ENCODE results near the gene KLHL7.

DNA sequence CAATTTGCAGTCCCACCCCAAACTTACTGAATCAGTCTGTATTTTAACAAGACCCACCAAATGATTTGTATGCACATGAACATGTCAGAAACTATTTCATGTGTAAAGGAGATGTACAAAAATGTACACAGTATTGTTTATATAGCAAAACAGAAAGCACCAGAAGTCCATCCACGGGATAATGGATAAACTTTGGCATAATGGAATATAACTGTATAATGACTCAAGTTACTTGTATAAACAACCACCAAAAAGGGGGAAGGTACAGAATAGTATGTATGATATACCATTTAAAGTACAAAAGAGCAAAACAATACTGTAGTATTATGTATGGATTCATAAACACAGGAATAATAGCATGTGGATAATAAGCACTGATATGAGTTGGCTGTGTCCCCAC, 98.7 kb downstream of the KLHL7 start:
- TF ChIP-seq TAF1 (IDR thresholded peaks at IDR 0.05; ENCODE audit: low read depth) (no peak), SMC3 (conservative IDR thresholded peaks at IDR 0.05; ENCODE audit: poor library complexity) (no peak), EZH2 (IDR thresholded peaks at IDR 0.05; ENCODE audit: borderline replicate concordance, insufficient read depth, low read length, poor library complexity, severe bottlenecking) (no peak), RAD21 (conservative IDR thresholded peaks at IDR 0.05) (no peak)
- TF ChIP-seq, protein P1, sequence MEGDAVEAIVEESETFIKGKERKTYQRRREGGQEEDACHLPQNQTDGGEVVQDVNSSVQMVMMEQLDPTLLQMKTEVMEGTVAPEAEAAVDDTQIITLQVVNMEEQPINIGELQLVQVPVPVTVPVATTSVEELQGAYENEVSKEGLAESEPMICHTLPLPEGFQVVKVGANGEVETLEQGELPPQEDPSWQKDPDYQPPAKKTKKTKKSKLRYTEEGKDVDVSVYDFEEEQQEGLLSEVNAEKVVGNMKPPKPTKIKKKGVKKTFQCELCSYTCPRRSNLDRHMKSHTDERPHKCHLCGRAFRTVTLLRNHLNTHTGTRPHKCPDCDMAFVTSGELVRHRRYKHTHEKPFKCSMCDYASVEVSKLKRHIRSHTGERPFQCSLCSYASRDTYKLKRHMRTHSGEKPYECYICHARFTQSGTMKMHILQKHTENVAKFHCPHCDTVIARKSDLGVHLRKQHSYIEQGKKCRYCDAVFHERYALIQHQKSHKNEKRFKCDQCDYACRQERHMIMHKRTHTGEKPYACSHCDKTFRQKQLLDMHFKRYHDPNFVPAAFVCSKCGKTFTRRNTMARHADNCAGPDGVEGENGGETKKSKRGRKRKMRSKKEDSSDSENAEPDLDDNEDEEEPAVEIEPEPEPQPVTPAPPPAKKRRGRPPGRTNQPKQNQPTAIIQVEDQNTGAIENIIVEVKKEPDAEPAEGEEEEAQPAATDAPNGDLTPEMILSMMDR (IDR thresholded peaks at IDR 0.05; ENCODE audit: poor library complexity, severe bottlenecking): no peak

Data from neural cell (in vitro differentiated cells).